ENCODE data around the gene B2M. TPM values are rescaled to one million over a fixed set of nuclear protein-coding genes. Genes with fewer than 3 reads are reported as not detected.

Gene B2M
- total RNA-seq, result 1,535 and 1,733 TPM in 2 replicates
- long read RNA-seq, transcript B2M-204 (4 exons, 1,705 nt), result major isoform, 2,896 of 2,966 reads
- long read RNA-seq, transcript B2M-213 (1 exons, 2,329 nt), result minor isoform, 8 of 2,966 reads
- long read RNA-seq, transcript B2M-208 (3 exons, 1,081 nt), result minor isoform, 15 of 2,966 reads
- long read RNA-seq, partial matches to known transcripts, result 31 of 2,966 reads
- long read RNA-seq, other reads (novel, unspliced or antisense), result 13 of 2,966 reads

- peak within 1 kb of the TSS; percentile 92 for H3K4me3 Mint-ChIP-seq (ENCODE audit: unreplicated experiment)
- no peak for TF ChIP-seq CTCF (IDR thresholded peaks at IDR 0.05)
- H3K9me3 Mint-ChIP-seq (ENCODE audit: unreplicated experiment), result no peaks in the 10 kb centered on the region
- H3K27me3 Mint-ChIP-seq (ENCODE audit: unreplicated experiment), result no peaks in the 10 kb centered on the region
- H3K36me3 Mint-ChIP-seq (ENCODE audit: unreplicated experiment), result peaks cover 18% of the 10 kb centered on the region
- peaks cover 39% of the 10 kb centered on the region for H3K4me1 Mint-ChIP-seq (ENCODE audit: unreplicated experiment)
- peak; percentile 98 for DNase-seq (ENCODE audit: extremely low spot score, unreplicated experiment)
- peak within 1 kb of the TSS; percentile 100 for H3K27ac Mint-ChIP-seq (ENCODE audit: unreplicated experiment)
Observed at GRCh38 chr15:44711096-44711742, at the start of gene B2M, which contains the start of gene PATL2. TSS of gene B2M (plus strand) at chr15:44711517. CDS start at chr15:44711547, 30 bp downstream. TSS of gene PATL2 (minus strand) at chr15:44711323. CDS start at chr15:44676490, 34,833 bp downstream.

GRCh38 chr15:44661576-44661975 lies 49.7 kb upstream of the B2M start:
- no peaks in the 10 kb centered on the region for H3K9me3 Mint-ChIP-seq (ENCODE audit: unreplicated experiment)
- H3K36me3 Mint-ChIP-seq (ENCODE audit: unreplicated experiment), result peaks cover 17% of the 10 kb centered on the region
- TF ChIP-seq CTCF (IDR thresholded peaks at IDR 0.05), result no peak
- no peaks in the 10 kb centered on the region for H3K27me3 Mint-ChIP-seq (ENCODE audit: unreplicated experiment)
- H3K4me1 Mint-ChIP-seq (ENCODE audit: unreplicated experiment), result peaks cover 15% of the 10 kb centered on the region
- H3K4me3 Mint-ChIP-seq (ENCODE audit: unreplicated experiment), result peak overlapping the region; percentile 10
- no peak overlapping the region for H3K27ac Mint-ChIP-seq (ENCODE audit: unreplicated experiment)
- DNase-seq (ENCODE audit: extremely low spot score, unreplicated experiment), result no peak

GRCh38 chr15:44662478-44663409 lies 48.6 kb upstream of the B2M start:
- Mint-ChIP-seq H3K4me1 (ENCODE audit: unreplicated experiment) (peaks cover 15% of the 10 kb centered on the region), H3K36me3 (ENCODE audit: unreplicated experiment) (peaks cover 9% of the 10 kb centered on the region), H3K27ac (ENCODE audit: unreplicated experiment) (peak overlapping the region; percentile 96), H3K4me3 (ENCODE audit: unreplicated experiment) (peak overlapping the region; percentile 98), H3K27me3 (ENCODE audit: unreplicated experiment) (peaks cover 5% of the 10 kb centered on the region), H3K9me3 (ENCODE audit: unreplicated experiment) (no peaks in the 10 kb centered on the region)
- TF ChIP-seq CTCF (IDR thresholded peaks at IDR 0.05), result no peak
- DNase-seq (ENCODE audit: extremely low spot score, unreplicated experiment), result peak; percentile 85

GRCh38 chr15:44663410-44664308 lies 47.7 kb upstream of the B2M start, which contains the start of gene SPG11:
TSS of gene SPG11 (minus strand) at chr15:44663662. CDS start at chr15:44663647, 15 bp downstream.
- Mint-ChIP-seq H3K36me3 (ENCODE audit: unreplicated experiment) (peaks cover 9% of the 10 kb centered on the region), H3K27me3 (ENCODE audit: unreplicated experiment) (peaks cover 11% of the 10 kb centered on the region), H3K4me3 (ENCODE audit: unreplicated experiment) (peak within 1 kb of the TSS; percentile 98), H3K27ac (ENCODE audit: unreplicated experiment) (peak within 1 kb of the TSS; percentile 96), H3K9me3 (ENCODE audit: unreplicated experiment) (no peaks in the 10 kb centered on the region), H3K4me1 (ENCODE audit: unreplicated experiment) (peaks cover 15% of the 10 kb centered on the region)
- peak; percentile 96 for TF ChIP-seq CTCF (IDR thresholded peaks at IDR 0.05)
- DNase-seq (ENCODE audit: extremely low spot score, unreplicated experiment), result peak; percentile 99
